ENCODE data around the gene ARID1B.

The ARID1B gene

GRCh38 chr6:156995502-156995901 lies 218.3 kb downstream of the ARID1B start:
- Histone ChIP-seq H3K4me3 (ENCODE audit: low read depth, low read length) (no peak overlapping the region), H3K4me1 (ENCODE audit: control insufficient read depth, insufficient read depth, low read length) (peaks cover 10% of the 10 kb centered on the region), H3K36me3 (ENCODE audit: control insufficient read depth in 2 of 2, insufficient read depth in 1 of 2, low read length in 2 of 2) (no peaks in the 10 kb centered on the region), H3K27ac (ENCODE audit: extremely low read depth, low read depth, low read length) (no peak overlapping the region), H3K9me3 (ENCODE audit: control insufficient read depth, insufficient read depth, low read depth, low read length) (no peaks in the 10 kb centered on the region)
- TF ChIP-seq ZNF394 (tag by site-specific recombination; IDR thresholded peaks at IDR 0.05; ENCODE audit: borderline replicate concordance) = no peak
- no peak for TF ChIP-seq FEZF1 (tag by site-specific recombination; IDR thresholded peaks at IDR 0.05)
- no peak for TF ChIP-seq ZNF560 (tag by site-specific recombination; IDR thresholded peaks at IDR 0.05; ENCODE audit: borderline replicate concordance)
- TF ChIP-seq WT1 (tag by site-specific recombination; IDR thresholded peaks at IDR 0.05) = no peak
- TF ChIP-seq BCL6B (tag by site-specific recombination; IDR thresholded peaks at IDR 0.05) = no peak
- TF ChIP-seq SP7 (tag by site-specific recombination; IDR thresholded peaks at IDR 0.05) = no peak
- no peak for TF ChIP-seq ZNF10 (tag by site-specific recombination; IDR thresholded peaks at IDR 0.05)
- no peak for TF ChIP-seq ZNF423 (tag by site-specific recombination; IDR thresholded peaks at IDR 0.05)
- TF ChIP-seq ZNF837 (tag by site-specific recombination; IDR thresholded peaks at IDR 0.05) = no peak
- TF ChIP-seq ZSCAN5A (tag by site-specific recombination; IDR thresholded peaks at IDR 0.05) = no peak
- TF ChIP-seq ZNF692 (tag by site-specific recombination; IDR thresholded peaks at IDR 0.05) = no peak
- TF ChIP-seq HOXD13 (CRISPR knock-in tag; IDR thresholded peaks at IDR 0.05; ENCODE audit: borderline replicate concordance) = no peak
- no peak for TF ChIP-seq KLF7 (tag by site-specific recombination; IDR thresholded peaks at IDR 0.05; ENCODE audit: borderline replicate concordance)
- no peak for TF ChIP-seq ZNF148 (tag by site-specific recombination; IDR thresholded peaks at IDR 0.05; ENCODE audit: borderline replicate concordance)
- no peak for TF ChIP-seq GLI4 (tag by site-specific recombination; IDR thresholded peaks at IDR 0.05)
- no peak for TF ChIP-seq ZNF132 (tag by site-specific recombination; IDR thresholded peaks at IDR 0.05; ENCODE audit: borderline replicate concordance)
- no peak for TF ChIP-seq ZNF391 (tag by site-specific recombination; IDR thresholded peaks at IDR 0.05; ENCODE audit: borderline replicate concordance, low read depth)
- TF ChIP-seq ZNF214 (tag by site-specific recombination; IDR thresholded peaks at IDR 0.05; ENCODE audit: borderline replicate concordance) = no peak
- TF ChIP-seq ZNF530 (tag by site-specific recombination; IDR thresholded peaks at IDR 0.05; ENCODE audit: low read depth) = no peak
- no peak for TF ChIP-seq ZNF292 (tag by site-specific recombination; IDR thresholded peaks at IDR 0.05; ENCODE audit: borderline replicate concordance, low read depth)
- CTCF ChIA-PET = interaction anchor here (0.7 kb wide), 1 partner anchor 53 kb away, joined by 3 read pairs; no protein-coding TSS in a partner anchor
- POLR2A ChIA-PET = no interaction called here

- Histone ChIP-seq H3K4me1 (ENCODE audit: control insufficient read depth, insufficient read depth, low read length) (peaks cover 10% of the 10 kb centered on the region), H3K9me3 (ENCODE audit: control insufficient read depth, insufficient read depth, low read depth, low read length) (no peaks in the 10 kb centered on the region), H3K4me3 (ENCODE audit: low read depth, low read length) (no peak overlapping the region), H3K27ac (ENCODE audit: extremely low read depth, low read depth, low read length) (no peak overlapping the region), H3K36me3 (ENCODE audit: control insufficient read depth in 2 of 2, insufficient read depth in 1 of 2, low read length in 2 of 2) (no peaks in the 10 kb centered on the region)
- POLR2A ChIA-PET = no interaction called here
- CTCF ChIA-PET = no interaction called here
- TF ChIP-seq ZNF423 (tag by site-specific recombination; IDR thresholded peaks at IDR 0.05) (no peak), ZNF777 (tag by site-specific recombination; IDR thresholded peaks at IDR 0.05; ENCODE audit: borderline replicate concordance) (no peak), ZBTB21 (tag by site-specific recombination; IDR thresholded peaks at IDR 0.05) (no peak), ZNF266 (tag by site-specific recombination; IDR thresholded peaks at IDR 0.05; ENCODE audit: low read depth) (no peak), ZNF26 (tag by site-specific recombination; IDR thresholded peaks at IDR 0.05) (no peak)
Observed at GRCh38 chr6:156996265-156996664, 219.1 kb downstream of the ARID1B start.

Data from HEK293 (cell line).